GM21423 (cell line): ENCODE results near the gene MRPL51.
"Not testable (repeated sequence)": the region's sequence is repeated elsewhere in the genome, so short reads cannot be mapped to it uniquely, and the experiment has no call there.

Experiments
- ATAC-seq: cut with Tn5 transposase; IDR thresholded peaks from one replicate; pipeline ENCODE4 v1.9.1; 2021; ENCODE audit warnings: mild to moderate bottlenecking, moderate library complexity; ENCODE audit not compliant: unreplicated experiment

Gene MRPL51

GRCh38 chr12:6492838-6493496, at the start of gene MRPL51:
Gene MRPL51, minus strand, starts transcription at chr12:6493262. Its CDS starts 126 bp downstream, at chr12:6493136.
- ATAC-seq: peak; percentile 75

GRCh38 chr12:6542209-6543009, 49.3 kb upstream of the MRPL51 start:
- ATAC-seq: no peak

- ATAC-seq: no peak
Observed at GRCh38 chr12:6541371-6542165, 48.5 kb upstream of the MRPL51 start.

GRCh38 chr12:6540181-6540877, 47.3 kb upstream of the MRPL51 start:
- ATAC-seq: no peak

- no peak for ATAC-seq
Observed at GRCh38 chr12:6539707-6540134, 46.7 kb upstream of the MRPL51 start.

- ATAC-seq: no peak
Observed at GRCh38 chr12:6539314-6539682, 46.2 kb upstream of the MRPL51 start.

- ATAC-seq: no peak
Observed at GRCh38 chr12:6538420-6539313, 45.6 kb upstream of the MRPL51 start.

- ATAC-seq: not testable (repeated sequence)
Observed at GRCh38 chr12:6537580-6538419, 44.7 kb upstream of the MRPL51 start.

GRCh38 chr12:6536894-6537579, 44.0 kb upstream of the MRPL51 start:
- ATAC-seq: no peak

- no peak for ATAC-seq
Observed at GRCh38 chr12:6535960-6536847, 43.1 kb upstream of the MRPL51 start.

GRCh38 chr12:6535697-6535946, 42.6 kb upstream of the MRPL51 start:
- ATAC-seq: no peak

- ATAC-seq: no peak
Observed at GRCh38 chr12:6534945-6535696, 42.1 kb upstream of the MRPL51 start.

- no peak for ATAC-seq
Observed at GRCh38 chr12:6534695-6534944, 41.6 kb upstream of the MRPL51 start.

- peak; percentile 57 for ATAC-seq
Observed at GRCh38 chr12:6533923-6534694, 41.0 kb upstream of the MRPL51 start, which contains the start of gene GAPDH. Gene GAPDH, plus strand, starts transcription at chr12:6534517. Its CDS starts 316 bp downstream, at chr12:6534833.

GRCh38 chr12:6533653-6533922, 40.5 kb upstream of the MRPL51 start:
- ATAC-seq: no peak

GRCh38 chr12:6532927-6533652, 40.0 kb upstream of the MRPL51 start:
- peak; percentile 9 for ATAC-seq
